ENCODE results near the gene CRY2. TPM values are rescaled to one million over a fixed set of nuclear protein-coding genes. Genes with fewer than 3 reads are reported as not detected.

CRY2 gene
- total and polyA plus RNA-seq, 2 of the 13 experiments (the other 11 are each of a cell fraction or from before 2014, with no cell fraction given) = 10.1 to 12.2 TPM

DNA sequence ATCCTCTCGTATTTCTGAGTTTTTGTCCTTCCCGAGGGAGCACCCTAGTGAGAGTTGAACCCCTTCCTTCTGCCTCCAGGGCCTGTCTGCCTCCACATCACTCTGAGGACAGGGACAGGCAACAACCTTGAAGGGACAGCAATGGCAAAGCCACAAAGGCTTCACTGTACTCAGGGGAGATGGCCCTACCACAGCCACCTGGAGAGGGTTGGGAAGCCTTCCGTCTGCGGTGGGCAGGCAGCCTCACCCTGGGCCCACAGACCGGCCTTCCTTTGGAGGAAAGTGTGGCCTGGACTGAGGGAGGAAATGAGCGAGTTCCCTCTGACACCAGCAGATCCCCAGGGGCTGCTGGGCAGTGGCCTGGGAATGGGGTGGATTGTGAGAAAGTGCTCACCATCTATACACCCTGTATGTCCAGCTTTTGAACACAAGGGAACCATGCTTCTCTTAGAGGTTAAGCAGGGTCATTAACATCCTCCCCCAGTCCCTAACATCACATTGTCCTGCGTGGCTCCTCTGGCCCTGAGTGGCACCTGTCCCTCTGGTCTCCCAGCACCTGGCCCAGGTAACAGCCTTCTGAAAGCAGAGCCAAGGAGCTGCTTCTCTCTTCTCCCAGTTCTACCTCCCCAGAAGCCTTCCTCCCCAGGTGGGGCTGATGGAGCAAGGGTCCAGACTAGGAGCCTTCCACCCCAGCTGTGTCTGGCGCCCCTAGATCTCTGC lies 35.5 kb upstream of the CRY2 start:
- DNase-seq (ENCODE audit: low spot score) = no peak
- FAIRE-seq = no peak
- Histone ChIP-seq H3K27ac (ENCODE audit: extremely low read length, insufficient read depth, low read length) (no peak overlapping the region), H3K4me2 (ENCODE audit: low read depth, low read length) (no peak overlapping the region), H3K4me3 (replicated peaks in 1 of 3; ENCODE audit: insufficient read depth in 1 of 3, low read depth in 2 of 3, low read length in 3 of 3) (no peak overlapping the region), H3K4me1 (ENCODE audit: insufficient read depth, low read length) (peaks cover 22% of the 10 kb centered on the region), H2AFZ (ENCODE audit: low read length) (no peak overlapping the region), H3K27me3 (ENCODE audit: control insufficient read depth in 1 of 2, insufficient read depth in 2 of 2, low read length in 2 of 2) (no peaks in the 10 kb centered on the region), H3K9ac (ENCODE audit: insufficient read depth, low read depth, low read length) (no peak overlapping the region), H4K20me1 (ENCODE audit: insufficient read depth, low read length) (no peaks in the 10 kb centered on the region; the same call in none of the 2 replicates), H3K36me3 (replicated peaks in 1 of 2; ENCODE audit: control insufficient read depth in 1 of 2, insufficient read depth in 2 of 2, low read length in 2 of 2) (peaks cover 1 to 16% of the 10 kb centered on the region in 2 experiments; a peak in 2 of 5 replicates), H3K79me2 (ENCODE audit: insufficient read depth, low read length) (peaks cover 2% of the 10 kb centered on the region), H3K9me3 (ENCODE audit: low read length) (no peaks in the 10 kb centered on the region)
- WGBS (ENCODE audit: low lambda C conversion rate) = 96% methylated on average over 7 of the region's 8 CpGs
- in situ Hi-C loops (cut with HindIII; ENCODE audit: extremely low pct_ligation_motif_present, low pct_unique_long_range_greater_than_20kb) = no loop called here
- no TSS peak for BruUV-seq (replicated peaks)
- intact Hi-C loops (cut with micrococcal nuclease; ENCODE audit: unreplicated experiment) = no loop called here
- ATAC-seq = no peak
- ChIA-PET CTCF (ENCODE audit: low intra/inter-chr PET ratio, low total read pairs) (no interaction called here), POLR2A (interaction anchor here (0.8 kb wide), 1 partner anchor 35 kb away, joined by 3 read pairs; no protein-coding TSS in a partner anchor)
- TF ChIP-seq, protein P1, sequence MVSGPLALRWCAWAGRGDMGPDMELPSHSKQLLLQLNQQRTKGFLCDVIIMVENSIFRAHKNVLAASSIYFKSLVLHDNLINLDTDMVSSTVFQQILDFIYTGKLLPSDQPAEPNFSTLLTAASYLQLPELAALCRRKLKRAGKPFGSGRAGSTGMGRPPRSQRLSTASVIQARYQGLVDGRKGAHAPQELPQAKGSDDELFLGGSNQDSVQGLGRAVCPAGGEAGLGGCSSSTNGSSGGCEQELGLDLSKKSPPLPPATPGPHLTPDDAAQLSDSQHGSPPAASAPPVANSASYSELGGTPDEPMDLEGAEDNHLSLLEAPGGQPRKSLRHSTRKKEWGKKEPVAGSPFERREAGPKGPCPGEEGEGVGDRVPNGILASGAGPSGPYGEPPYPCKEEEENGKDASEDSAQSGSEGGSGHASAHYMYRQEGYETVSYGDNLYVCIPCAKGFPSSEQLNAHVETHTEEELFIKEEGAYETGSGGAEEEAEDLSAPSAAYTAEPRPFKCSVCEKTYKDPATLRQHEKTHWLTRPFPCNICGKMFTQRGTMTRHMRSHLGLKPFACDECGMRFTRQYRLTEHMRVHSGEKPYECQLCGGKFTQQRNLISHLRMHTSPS (CRISPR knock-in tag; IDR thresholded peaks at IDR 0.05; ENCODE audit: low read depth) = no peak
- TF ChIP-seq ZMYM3 (CRISPR knock-in tag; IDR thresholded peaks at IDR 0.05) (no peak), ZNF644 (CRISPR knock-in tag; IDR thresholded peaks at IDR 0.05; ENCODE audit: low read depth) (no peak), HMG20B (CRISPR knock-in tag; conservative IDR thresholded peaks at IDR 0.05) (no peak), ZNF3 (CRISPR knock-in tag; IDR thresholded peaks at IDR 0.05) (no peak), MEF2D (CRISPR knock-in tag; IDR thresholded peaks at IDR 0.05) (no peak), TOPORS (CRISPR knock-in tag; IDR thresholded peaks at IDR 0.05) (no peak), ZNF776 (CRISPR knock-in tag; IDR thresholded peaks at IDR 0.05) (no peak), MXI1 (IDR thresholded peaks at IDR 0.05; ENCODE audit: borderline replicate concordance, low read depth, low read length) (no peak), RFX3 (CRISPR knock-in tag; IDR thresholded peaks at IDR 0.05) (no peak), NFE2 (CRISPR knock-in tag; IDR thresholded peaks at IDR 0.05) (no peak)
- TF ChIP-seq, protein P2, sequence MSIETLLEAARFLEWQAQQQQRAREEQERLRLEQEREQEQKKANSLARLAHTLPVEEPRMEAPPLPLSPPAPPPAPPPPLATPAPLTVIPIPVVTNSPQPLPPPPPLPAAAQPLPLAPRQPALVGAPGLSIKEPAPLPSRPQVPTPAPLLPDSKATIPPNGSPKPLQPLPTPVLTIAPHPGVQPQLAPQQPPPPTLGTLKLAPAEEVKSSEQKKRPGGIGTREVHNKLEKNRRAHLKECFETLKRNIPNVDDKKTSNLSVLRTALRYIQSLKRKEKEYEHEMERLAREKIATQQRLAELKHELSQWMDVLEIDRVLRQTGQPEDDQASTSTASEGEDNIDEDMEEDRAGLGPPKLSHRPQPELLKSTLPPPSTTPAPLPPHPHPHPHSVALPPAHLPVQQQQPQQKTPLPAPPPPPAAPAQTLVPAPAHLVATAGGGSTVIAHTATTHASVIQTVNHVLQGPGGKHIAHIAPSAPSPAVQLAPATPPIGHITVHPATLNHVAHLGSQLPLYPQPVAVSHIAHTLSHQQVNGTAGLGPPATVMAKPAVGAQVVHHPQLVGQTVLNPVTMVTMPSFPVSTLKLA (IDR thresholded peaks at IDR 0.05) = no peak
- TF ChIP-seq, protein P3, sequence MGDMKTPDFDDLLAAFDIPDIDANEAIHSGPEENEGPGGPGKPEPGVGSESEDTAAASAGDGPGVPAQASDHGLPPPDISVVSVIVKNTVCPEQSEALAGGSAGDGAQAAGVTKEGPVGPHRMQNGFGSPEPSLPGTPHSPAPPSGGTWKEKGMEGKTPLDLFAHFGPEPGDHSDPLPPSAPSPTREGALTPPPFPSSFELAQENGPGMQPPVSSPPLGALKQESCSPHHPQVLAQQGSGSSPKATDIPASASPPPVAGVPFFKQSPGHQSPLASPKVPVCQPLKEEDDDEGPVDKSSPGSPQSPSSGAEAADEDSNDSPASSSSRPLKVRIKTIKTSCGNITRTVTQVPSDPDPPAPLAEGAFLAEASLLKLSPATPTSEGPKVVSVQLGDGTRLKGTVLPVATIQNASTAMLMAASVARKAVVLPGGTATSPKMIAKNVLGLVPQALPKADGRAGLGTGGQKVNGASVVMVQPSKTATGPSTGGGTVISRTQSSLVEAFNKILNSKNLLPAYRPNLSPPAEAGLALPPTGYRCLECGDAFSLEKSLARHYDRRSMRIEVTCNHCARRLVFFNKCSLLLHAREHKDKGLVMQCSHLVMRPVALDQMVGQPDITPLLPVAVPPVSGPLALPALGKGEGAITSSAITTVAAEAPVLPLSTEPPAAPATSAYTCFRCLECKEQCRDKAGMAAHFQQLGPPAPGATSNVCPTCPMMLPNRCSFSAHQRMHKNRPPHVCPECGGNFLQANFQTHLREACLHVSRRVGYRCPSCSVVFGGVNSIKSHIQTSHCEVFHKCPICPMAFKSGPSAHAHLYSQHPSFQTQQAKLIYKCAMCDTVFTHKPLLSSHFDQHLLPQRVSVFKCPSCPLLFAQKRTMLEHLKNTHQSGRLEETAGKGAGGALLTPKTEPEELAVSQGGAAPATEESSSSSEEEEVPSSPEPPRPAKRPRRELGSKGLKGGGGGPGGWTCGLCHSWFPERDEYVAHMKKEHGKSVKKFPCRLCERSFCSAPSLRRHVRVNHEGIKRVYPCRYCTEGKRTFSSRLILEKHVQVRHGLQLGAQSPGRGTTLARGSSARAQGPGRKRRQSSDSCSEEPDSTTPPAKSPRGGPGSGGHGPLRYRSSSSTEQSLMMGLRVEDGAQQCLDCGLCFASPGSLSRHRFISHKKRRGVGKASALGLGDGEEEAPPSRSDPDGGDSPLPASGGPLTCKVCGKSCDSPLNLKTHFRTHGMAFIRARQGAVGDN (CRISPR knock-in tag; IDR thresholded peaks at IDR 0.05) = no peak
- TF ChIP-seq, protein P4, sequence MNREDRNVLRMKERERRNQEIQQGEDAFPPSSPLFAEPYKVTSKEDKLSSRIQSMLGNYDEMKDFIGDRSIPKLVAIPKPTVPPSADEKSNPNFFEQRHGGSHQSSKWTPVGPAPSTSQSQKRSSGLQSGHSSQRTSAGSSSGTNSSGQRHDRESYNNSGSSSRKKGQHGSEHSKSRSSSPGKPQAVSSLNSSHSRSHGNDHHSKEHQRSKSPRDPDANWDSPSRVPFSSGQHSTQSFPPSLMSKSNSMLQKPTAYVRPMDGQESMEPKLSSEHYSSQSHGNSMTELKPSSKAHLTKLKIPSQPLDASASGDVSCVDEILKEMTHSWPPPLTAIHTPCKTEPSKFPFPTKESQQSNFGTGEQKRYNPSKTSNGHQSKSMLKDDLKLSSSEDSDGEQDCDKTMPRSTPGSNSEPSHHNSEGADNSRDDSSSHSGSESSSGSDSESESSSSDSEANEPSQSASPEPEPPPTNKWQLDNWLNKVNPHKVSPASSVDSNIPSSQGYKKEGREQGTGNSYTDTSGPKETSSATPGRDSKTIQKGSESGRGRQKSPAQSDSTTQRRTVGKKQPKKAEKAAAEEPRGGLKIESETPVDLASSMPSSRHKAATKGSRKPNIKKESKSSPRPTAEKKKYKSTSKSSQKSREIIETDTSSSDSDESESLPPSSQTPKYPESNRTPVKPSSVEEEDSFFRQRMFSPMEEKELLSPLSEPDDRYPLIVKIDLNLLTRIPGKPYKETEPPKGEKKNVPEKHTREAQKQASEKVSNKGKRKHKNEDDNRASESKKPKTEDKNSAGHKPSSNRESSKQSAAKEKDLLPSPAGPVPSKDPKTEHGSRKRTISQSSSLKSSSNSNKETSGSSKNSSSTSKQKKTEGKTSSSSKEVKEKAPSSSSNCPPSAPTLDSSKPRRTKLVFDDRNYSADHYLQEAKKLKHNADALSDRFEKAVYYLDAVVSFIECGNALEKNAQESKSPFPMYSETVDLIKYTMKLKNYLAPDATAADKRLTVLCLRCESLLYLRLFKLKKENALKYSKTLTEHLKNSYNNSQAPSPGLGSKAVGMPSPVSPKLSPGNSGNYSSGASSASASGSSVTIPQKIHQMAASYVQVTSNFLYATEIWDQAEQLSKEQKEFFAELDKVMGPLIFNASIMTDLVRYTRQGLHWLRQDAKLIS (CRISPR knock-in tag; IDR thresholded peaks at IDR 0.05) = no peak

Measured in HepG2 (cell line).